WTC11 (cell line): ENCODE measurements around the gene ZIC5. TPM values are rescaled to one million over a fixed set of nuclear protein-coding genes. Genes with fewer than 3 reads are reported as not detected.

Experiments used
- ATAC-seq: fragments of 200-7000 bp; cut with Tn5 transposase; 2 replicates; pipeline ENCODE4 v1.10.0; 2021; ENCODE audit warnings: mild to moderate bottlenecking, moderate library complexity
- CTCF ChIA-PET: fragments of 300-600 bp; sonication (Branson Sonifier 250); formaldehyde crosslinking; loops from one replicate; lab custom pipeline; 2021; ENCODE audit warnings: antibody characterized with exemption; lab: Charles Lee
- POLR2A ChIA-PET: fragments of 350-600 bp; sonication (Branson Sonifier 250); formaldehyde crosslinking; loops from one replicate; lab custom pipeline; 2021; ENCODE audit warnings: antibody characterized with exemption; lab: Charles Lee
- DNase-seq: peaks from one replicate; pipeline ENCODE4 v3.0.0; 2021; ENCODE audit warnings: low spot score
- H3K27ac Mint-ChIP-seq: 2 replicates; pipeline ENCODE4 v1.8.0; 2021; ENCODE audit warnings: mixed read lengths
- H3K27me3 Mint-ChIP-seq: 2 replicates; pipeline ENCODE4 v1.8.0; 2021; ENCODE audit warnings: low read depth, mild to moderate bottlenecking, moderate library complexity, mixed read lengths
- H3K36me3 Mint-ChIP-seq: 2 replicates; pipeline ENCODE4 v1.8.0; 2021; ENCODE audit warnings: mixed read lengths
- H3K4me1 Mint-ChIP-seq: 2 replicates; pipeline ENCODE4 v1.8.0; 2022; ENCODE audit warnings: mixed read lengths
- H3K4me3 Mint-ChIP-seq: 2 replicates; pipeline ENCODE4 v1.8.0; 2021; ENCODE audit warnings: mild to moderate bottlenecking, moderate library complexity, mixed read lengths
- H3K9me3 Mint-ChIP-seq: 2 replicates; pipeline ENCODE4 v1.8.0; 2021; ENCODE audit warnings: mixed read lengths
- CDX4 ChIP-seq: fragments of 250-450 bp; sonication (Bioruptor Pico); IDR thresholded peaks from 2 replicates; pipeline ENCODE4 v1.9.0; 2021; ENCODE audit warnings: moderate library complexity, mild to moderate bottlenecking, inconsistent platforms, borderline replicate concordance
- CREB1 ChIP-seq: sonication (generic); formaldehyde crosslinking; IDR thresholded peaks from 2 replicates; pipeline ENCODE4 v1.8.0; 2023; ENCODE audit warnings: mild to moderate bottlenecking, missing genetic modification reagents
- E2F5 ChIP-seq: sonication (generic); formaldehyde crosslinking; IDR thresholded peaks from 2 replicates; pipeline ENCODE4 v1.8.1; 2022; ENCODE audit warnings: mild to moderate bottlenecking, moderate library complexity, missing genetic modification reagents
- ESRRA ChIP-seq: sonication (generic); formaldehyde crosslinking; IDR thresholded peaks from 2 replicates; pipeline ENCODE4 v1.8.1; 2022; ENCODE audit warnings: mild to moderate bottlenecking, missing genetic modification reagents, borderline replicate concordance
- JUN ChIP-seq: sonication (generic); formaldehyde crosslinking; IDR thresholded peaks from 2 replicates; pipeline ENCODE4 v1.8.0; 2023; ENCODE audit warnings: mild to moderate bottlenecking, missing genetic modification reagents
- NFYB ChIP-seq: sonication (generic); formaldehyde crosslinking; conservative IDR thresholded peaks from 2 replicates; pipeline ENCODE4 v1.8.0; 2022; ENCODE audit warnings: low read depth, missing genetic modification reagents
- NR3C1 ChIP-seq: sonication (generic); formaldehyde crosslinking; conservative IDR thresholded peaks from 2 replicates; pipeline ENCODE4 v1.8.1; 2023; ENCODE audit warnings: low read depth, mild to moderate bottlenecking, missing genetic modification reagents
- SMAD4 ChIP-seq: sonication (generic); formaldehyde crosslinking; IDR thresholded peaks from 2 replicates; pipeline ENCODE4 v1.8.0; 2022; ENCODE audit warnings: mild to moderate bottlenecking, missing genetic modification reagents
- SP1 ChIP-seq: sonication (generic); formaldehyde crosslinking; conservative IDR thresholded peaks from 2 replicates; pipeline ENCODE4 v1.8.1; 2022; ENCODE audit warnings: missing genetic modification reagents
- TCF7 ChIP-seq: sonication (generic); formaldehyde crosslinking; IDR thresholded peaks from 2 replicates; pipeline ENCODE4 v1.8.0; 2022; ENCODE audit warnings: mild to moderate bottlenecking, low read depth, missing genetic modification reagents, moderate library complexity
- ZNF138 ChIP-seq: sonication (generic); formaldehyde crosslinking; conservative IDR thresholded peaks from 2 replicates; pipeline ENCODE4 v1.8.1; 2022; ENCODE audit warnings: mild to moderate bottlenecking, moderate library complexity, missing genetic modification reagents
- ZNF232 ChIP-seq: sonication (generic); formaldehyde crosslinking; IDR thresholded peaks from 2 replicates; pipeline ENCODE4 v1.8.0; 2022; ENCODE audit warnings: mild to moderate bottlenecking, missing genetic modification reagents
- ZNF263 ChIP-seq: sonication (generic); formaldehyde crosslinking; IDR thresholded peaks from 2 replicates; pipeline ENCODE4 v1.8.1; 2022; ENCODE audit warnings: low read depth, mild to moderate bottlenecking, moderate library complexity, missing genetic modification reagents
- total RNA-seq: library from RNA; stranded (reverse); gene quantifications from 3 replicates; pipeline ENCODE4 v1.2.3, GENCODE V29; 2021
- TF ChIP-seq, protein P1 (sequence below): sonication (generic); formaldehyde crosslinking; IDR thresholded peaks from 2 replicates; pipeline ENCODE4 v1.8.1; 2023; ENCODE audit warnings: mild to moderate bottlenecking, missing genetic modification reagents

The ZIC5 gene
- total RNA-seq, 1 experiment from 2014 or later: 46.4 TPM

GRCh38 chr13:99994638-99995020 is 23.1 kb upstream of the ZIC5 start (continued):
- TF ChIP-seq NFYB (no peak), CDX4 (no peak), ZNF232 (CRISPR knock-in tag) (no peak), CREB1 (CRISPR knock-in tag) (no peak)

GRCh38 chr13:99993660-99994637 is 22.4 kb upstream of the ZIC5 start:
- H3K27ac Mint-ChIP-seq: no peak overlapping the region
- CTCF ChIA-PET: no interaction called here

GRCh38 chr13:99992949-99993351 is 21.4 kb upstream of the ZIC5 start:
- 0 out of 2 replicates have a peak overlapping the region, but pooled peaks have one; percentile 0 for H3K4me3 Mint-ChIP-seq
- DNase-seq: no peak
- H3K27me3 Mint-ChIP-seq: peaks cover 83% of the 10 kb centered on the region
- H3K4me1 Mint-ChIP-seq: peaks cover 80% of the 10 kb centered on the region
- no peak for TF ChIP-seq TCF7 (CRISPR knock-in tag)
- TF ChIP-seq SMAD4 (CRISPR knock-in tag): no peak
- ChIA-PET POLR2A (interaction anchor here (2.3 kb wide), 1 partner anchor 12 kb away, joined by 14 read pairs; the partner anchor contains the start of gene ZIC2), CTCF (interaction anchor here (1.7 kb wide), 1 partner anchor 35 kb away, joined by 7 read pairs; no protein-coding TSS in a partner anchor)
- ATAC-seq: no peak
- H3K9me3 Mint-ChIP-seq: no peaks in the 10 kb centered on the region
- H3K36me3 Mint-ChIP-seq: no peaks in the 10 kb centered on the region
- H3K27ac Mint-ChIP-seq: no peak overlapping the region

More at GRCh38 chr13:99993660-99994637, 22.4 kb upstream of the ZIC5 start:
- Mint-ChIP-seq H3K36me3 (no peaks in the 10 kb centered on the region), H3K4me1 (peaks cover 80% of the 10 kb centered on the region)
- POLR2A ChIA-PET: interaction anchor here (0.5 to 1.0 kb wide), 3 partner anchors 13 to 275 kb away, joined by 3 to 4 read pairs (median 3); partner anchors contain the start of gene ZIC2
- TF ChIP-seq, protein P1, sequence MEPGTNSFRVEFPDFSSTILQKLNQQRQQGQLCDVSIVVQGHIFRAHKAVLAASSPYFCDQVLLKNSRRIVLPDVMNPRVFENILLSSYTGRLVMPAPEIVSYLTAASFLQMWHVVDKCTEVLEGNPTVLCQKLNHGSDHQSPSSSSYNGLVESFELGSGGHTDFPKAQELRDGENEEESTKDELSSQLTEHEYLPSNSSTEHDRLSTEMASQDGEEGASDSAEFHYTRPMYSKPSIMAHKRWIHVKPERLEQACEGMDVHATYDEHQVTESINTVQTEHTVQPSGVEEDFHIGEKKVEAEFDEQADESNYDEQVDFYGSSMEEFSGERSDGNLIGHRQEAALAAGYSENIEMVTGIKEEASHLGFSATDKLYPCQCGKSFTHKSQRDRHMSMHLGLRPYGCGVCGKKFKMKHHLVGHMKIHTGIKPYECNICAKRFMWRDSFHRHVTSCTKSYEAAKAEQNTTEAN (CRISPR knock-in tag): no peak
- no peak for TF ChIP-seq JUN
- TF ChIP-seq, all 79 proteins: peak for 0
- no peak for DNase-seq
- H3K27me3 Mint-ChIP-seq: peaks cover 80% of the 10 kb centered on the region
- H3K9me3 Mint-ChIP-seq: no peaks in the 10 kb centered on the region
- no peak for ATAC-seq
- peak overlapping the region; percentile 29 for H3K4me3 Mint-ChIP-seq

- Mint-ChIP-seq H3K9me3 (no peaks in the 10 kb centered on the region), H3K4me3 (peak overlapping the region; percentile 71), H3K27ac (no peak overlapping the region), H3K27me3 (peaks cover 88% of the 10 kb centered on the region), H3K36me3 (no peaks in the 10 kb centered on the region)
- ChIA-PET CTCF (interaction anchor here (0.8 to 2.6 kb wide), 9 partner anchors 11 to 336 kb away, joined by 3 to 9 read pairs (median 3); no protein-coding TSS in a partner anchor), POLR2A (interaction anchor here (0.8 to 2.3 kb wide), 2 partner anchors 11 to 18 kb away, joined by 4 to 14 read pairs; partner anchors contain the start of gene ZIC2)
- peak; percentile 6 for ATAC-seq
- no peak for TF ChIP-seq ZNF263 (CRISPR knock-in tag)
- no peak for TF ChIP-seq NR3C1 (CRISPR knock-in tag)
- TF ChIP-seq ZNF138 (CRISPR knock-in tag): 0 out of 2 replicates have a peak, but pooled peaks have one; percentile 21
- no peak for TF ChIP-seq ESRRA
- 0 out of 2 replicates have a peak, but pooled peaks have one; percentile 31 for TF ChIP-seq SP1 (CRISPR knock-in tag)
- TF ChIP-seq E2F5: peak; percentile 57; the same call in 1 of the 2 replicates
- TF ChIP-seq, all 79 proteins: peak for 3
- DNase-seq: peak; percentile 51
- peaks cover 88% of the 10 kb centered on the region for H3K4me1 Mint-ChIP-seq
Measured at GRCh38 chr13:99991828-99992775, 20.5 kb upstream of the ZIC5 start.
